NCI-H526 (cell line): ENCODE data around the gene PTPRM.
"Not testable (repeated sequence)": the region's sequence is repeated elsewhere in the genome, so short reads cannot be mapped to it uniquely, and the experiment has no call there.

Source experiments
- DNase-seq, 2 experiments: peaks; one replicate each; lab custom pipeline; 2025; lab: John Stamatoyannopoulos, UW

PTPRM gene

GRCh38 chr18:8433323-8433722 lies 866.2 kb downstream of the PTPRM start:
- DNase-seq = no peak

GRCh38 chr18:8433771-8434170 lies 866.7 kb downstream of the PTPRM start:
- no peak for DNase-seq

- DNase-seq = peak in 1 of 2 experiments; percentile 15
Measured at GRCh38 chr18:8435376-8435775, 868.3 kb downstream of the PTPRM start.

GRCh38 chr18:8439055-8439454 lies 871.9 kb downstream of the PTPRM start:
- DNase-seq = no peak

GRCh38 chr18:8443505-8443904 lies 876.4 kb downstream of the PTPRM start:
- DNase-seq = no peak

GRCh38 chr18:8446936-8447335 lies 879.8 kb downstream of the PTPRM start:
- DNase-seq = not testable (repeated sequence)

GRCh38 chr18:8448130-8448529 lies 881.0 kb downstream of the PTPRM start:
- no peak for DNase-seq

- peak in 1 of 2 experiments; percentile 12 for DNase-seq
Measured at GRCh38 chr18:8450013-8450412, 882.9 kb downstream of the PTPRM start.

- no peak for DNase-seq
Measured at GRCh38 chr18:8450898-8451665, 884.0 kb downstream of the PTPRM start.

- DNase-seq = no peak
Measured at GRCh38 chr18:8453528-8453927, 886.4 kb downstream of the PTPRM start.

- DNase-seq = no peak
Measured at GRCh38 chr18:8454136-8454535, 887.0 kb downstream of the PTPRM start.

- no peak for DNase-seq
Measured at GRCh38 chr18:8455661-8456614, 888.8 kb downstream of the PTPRM start.
